Activated T-cell treated with anti-CD3 and anti-CD28 coated beads for 48 hours (primary cell): Measurements from ENCODE around the gene CAB39L.
"Not testable (repeated sequence)": the region's sequence is repeated elsewhere in the genome, so short reads cannot be mapped to it uniquely, and the experiment has no call there.

Experiments
- DNase-seq: peaks from one replicate; pipeline ENCODE4 v3.0.0-alpha.2; 2020; ENCODE audit warnings: low read depth

The CAB39L gene

GRCh38 chr13:49343731-49344130, 100.1 kb downstream of the CAB39L start:
- no peak for DNase-seq

- DNase-seq = no peak
Observed at GRCh38 chr13:49343255-49343654, 100.6 kb downstream of the CAB39L start.

- DNase-seq = no peak
Observed at GRCh38 chr13:49342454-49342853, 101.4 kb downstream of the CAB39L start.

GRCh38 chr13:49341941-49342340, 101.9 kb downstream of the CAB39L start:
- no peak for DNase-seq

GRCh38 chr13:49341517-49341916, 102.3 kb downstream of the CAB39L start:
- DNase-seq = no peak

- no peak for DNase-seq
Observed at GRCh38 chr13:49340161-49340560, 103.7 kb downstream of the CAB39L start.

- no peak for DNase-seq
Observed at GRCh38 chr13:49336655-49337054, 107.2 kb downstream of the CAB39L start.

GRCh38 chr13:49330546-49330864, 113.4 kb downstream of the CAB39L start:
- DNase-seq = no peak

- no peak for DNase-seq
Observed at GRCh38 chr13:49329831-49330545, 113.9 kb downstream of the CAB39L start.

GRCh38 chr13:49327145-49327544, 116.7 kb downstream of the CAB39L start:
- not testable (repeated sequence) for DNase-seq

GRCh38 chr13:49326222-49326917, 117.5 kb downstream of the CAB39L start:
- no peak for DNase-seq

- DNase-seq = no peak
Observed at GRCh38 chr13:49323344-49323743, 120.5 kb downstream of the CAB39L start.

- DNase-seq = no peak
Observed at GRCh38 chr13:49322702-49323101, 121.2 kb downstream of the CAB39L start.

GRCh38 chr13:49320975-49321374, 122.9 kb downstream of the CAB39L start:
- DNase-seq = no peak

GRCh38 chr13:49319951-49320350, 123.9 kb downstream of the CAB39L start:
- no peak for DNase-seq

GRCh38 chr13:49319551-49319950, 124.3 kb downstream of the CAB39L start:
- DNase-seq = no peak

- no peak for DNase-seq
Observed at GRCh38 chr13:49315756-49316482, 127.9 kb downstream of the CAB39L start.

- no peak for DNase-seq
Observed at GRCh38 chr13:49315036-49315565, 128.8 kb downstream of the CAB39L start.

- no peak for DNase-seq
Observed at GRCh38 chr13:49314344-49314882, 129.5 kb downstream of the CAB39L start.

- DNase-seq = no peak
Observed at GRCh38 chr13:49311816-49312215, 132.0 kb downstream of the CAB39L start.

- DNase-seq = no peak
Observed at GRCh38 chr13:49310251-49310650, 133.6 kb downstream of the CAB39L start.

- no peak for DNase-seq
Observed at GRCh38 chr13:49308921-49309408, 134.9 kb downstream of the CAB39L start.
